ENCODE results near the gene TMEM123. TPM values are rescaled to one million over a fixed set of nuclear protein-coding genes. Genes with fewer than 3 reads are reported as not detected.
A peak's percentile ranks its signal among the peaks of the same experiment; 100 is the strongest.

Gene TMEM123
- total and polyA plus RNA-seq, 2 donors (not counting 3 experiments of a cell fraction or from before 2014, with no cell fraction given), result 201 to 257 TPM

- intact Hi-C loops (cut with micrococcal nuclease) (no loop called here), dilution Hi-C loops (cut with MboI; ENCODE audit: extremely low pct_ligation_motif_present, low sequenced_read_pairs) (no loop called here)
- no peak overlapping the region for H3K9ac ChIP-seq (replicated peaks; ENCODE audit: extremely low read depth, insufficient read depth, low read length)
- DNase-seq (ENCODE audit: low read depth, low spot score), result no peak
- peaks cover 16% of the 10 kb centered on the region for H3K4me1 ChIP-seq (ENCODE audit: control insufficient read depth, extremely low read depth, insufficient read depth, low read length)
- H3K4me2 ChIP-seq (ENCODE audit: insufficient read depth, low read length), result peak overlapping the region; percentile 10
- no peak for FAIRE-seq
- H3K27ac ChIP-seq (ENCODE audit: insufficient read depth, low read depth, low read length), result no peak overlapping the region
- ChIA-PET POLR2A (no interaction called here), CTCF (interaction anchor here (1.2 to 1.7 kb wide), 2 partner anchors 37 to 78 kb away, joined by 3 to 8 read pairs; no protein-coding TSS in a partner anchor)
- H3K27me3 ChIP-seq (ENCODE audit: control insufficient read depth in 2 of 2, insufficient read depth in 2 of 2, low read length in 2 of 2), result no peaks in the 10 kb centered on the region
- no peaks in the 10 kb centered on the region for H3K9me1 ChIP-seq (replicated peaks; ENCODE audit: control insufficient read depth, extremely low read depth, insufficient read depth, low read length)
- no peaks in the 10 kb centered on the region for H3K36me3 ChIP-seq (ENCODE audit: control insufficient read depth in 2 of 2, extremely low read depth in 1 of 2, insufficient read depth in 2 of 2, low read length in 2 of 2)
- TF ChIP-seq MYC (IDR thresholded peaks at IDR 0.05; ENCODE audit: low read depth, low read length) (no peak), POLR2A (IDR thresholded peaks at IDR 0.05; ENCODE audit: low read depth, low read length) (no peak), MAX (IDR thresholded peaks at IDR 0.05; ENCODE audit: insufficient read depth, insufficient read length) (no peak), GATA2 (IDR thresholded peaks at IDR 0.05; ENCODE audit: insufficient read depth, insufficient read length, low read depth, low read length) (no peak), JUN (IDR thresholded peaks at IDR 0.05; ENCODE audit: borderline replicate concordance, insufficient read depth, insufficient read length, low read depth) (no peak), FOS (IDR thresholded peaks at IDR 0.05; ENCODE audit: borderline replicate concordance, insufficient read depth, low read length) (no peak), CTCF (IDR thresholded peaks at IDR 0.05; ENCODE audit: extremely low read depth in 1 of 2, insufficient read depth in 1 of 2, low read depth in 1 of 2, low read length in 2 of 2) (no peak), POLR2AphosphoS5 (IDR thresholded peaks at IDR 0.05; ENCODE audit: insufficient read depth, low read depth, low read length) (no peak), EZH2 (IDR thresholded peaks at IDR 0.05; ENCODE audit: borderline replicate concordance, low read depth, low read length, severe bottlenecking) (no peak)
- no peaks in the 10 kb centered on the region for H3K9me3 ChIP-seq (replicated peaks; ENCODE audit: control insufficient read depth, insufficient read depth, low read length)
- H3K79me2 ChIP-seq (ENCODE audit: control insufficient read depth, insufficient read depth, low read length), result no peaks in the 10 kb centered on the region
- no peak overlapping the region for H3K4me3 ChIP-seq (replicated peaks in 1 of 3; ENCODE audit: insufficient read depth in 1 of 3, low read depth in 1 of 3, low read length in 3 of 3)
- no peaks in the 10 kb centered on the region for H4K20me1 ChIP-seq (replicated peaks; ENCODE audit: control insufficient read depth, extremely low read depth, insufficient read depth, low read length)
- BruUV-seq (replicated peaks), result no TSS peak
- H2AFZ ChIP-seq (ENCODE audit: low read depth, low read length), result peak overlapping the region; percentile 63
Observed at GRCh38 chr11:102467853-102468580, 15.5 kb upstream of the TMEM123 start.
